ENCODE data around the gene IPO13.

The IPO13 gene

DNA sequence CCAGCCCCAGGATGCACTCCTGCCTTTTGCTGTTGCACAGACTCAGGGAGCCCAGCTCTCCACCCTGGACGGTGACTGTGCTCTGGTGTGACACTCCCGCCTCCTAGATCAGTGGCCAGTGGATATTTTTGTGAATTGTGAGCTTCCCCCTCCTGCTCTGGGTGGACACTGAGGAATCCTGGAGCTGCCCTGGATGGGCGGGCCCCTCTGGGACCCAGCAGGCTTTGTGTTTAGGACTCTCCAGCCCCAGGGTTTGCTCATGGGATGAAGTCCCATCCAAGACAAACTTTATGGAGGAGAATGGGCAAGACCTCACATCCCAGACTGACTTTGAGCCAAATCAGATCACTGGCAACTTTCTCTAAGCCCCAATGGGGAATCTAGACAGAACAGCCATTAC lies 68.5 kb downstream of the IPO13 start:
- DNase-seq, result no peak

DNA sequence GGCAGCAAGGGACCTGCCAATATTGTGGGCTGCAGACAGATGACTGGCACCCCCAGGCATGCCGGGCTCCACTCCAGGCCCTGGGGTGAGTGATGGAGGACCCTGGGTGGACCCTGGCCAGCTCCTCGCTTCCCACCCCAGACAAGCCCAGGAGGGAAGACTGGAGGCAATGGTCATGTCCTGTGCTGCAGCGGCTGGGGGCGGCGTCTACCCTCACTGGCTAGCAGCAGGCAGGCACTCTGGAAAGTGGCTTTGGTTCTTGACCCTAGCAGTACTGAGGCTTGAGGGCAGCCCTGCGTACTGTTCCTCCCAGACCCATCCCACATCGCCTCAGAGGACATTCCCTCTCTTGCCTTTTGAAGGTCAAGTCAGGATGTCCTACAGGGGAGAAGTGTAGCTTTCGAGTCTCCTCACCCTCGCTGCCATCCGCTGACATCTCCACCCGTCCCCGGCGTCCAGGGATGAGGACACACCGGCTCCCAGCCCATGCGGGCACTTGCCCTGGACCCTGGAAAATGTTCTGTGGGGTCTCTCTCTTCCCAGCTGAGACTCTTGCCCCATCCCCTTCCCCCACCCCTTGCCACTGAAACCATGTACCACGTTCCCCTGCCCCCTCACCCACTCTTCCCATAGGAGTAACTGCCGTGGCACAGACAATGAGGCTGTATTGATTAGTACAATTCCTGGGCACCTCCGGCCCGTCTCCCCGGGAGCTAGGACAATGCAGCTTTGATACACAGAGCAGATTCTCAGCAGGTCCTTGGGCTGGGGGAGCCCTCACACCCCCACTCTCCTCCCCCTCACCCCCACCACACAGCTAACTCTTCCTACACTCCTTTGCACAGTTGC lies 69.5 kb downstream of the IPO13 start:
- no peak for DNase-seq

DNA sequence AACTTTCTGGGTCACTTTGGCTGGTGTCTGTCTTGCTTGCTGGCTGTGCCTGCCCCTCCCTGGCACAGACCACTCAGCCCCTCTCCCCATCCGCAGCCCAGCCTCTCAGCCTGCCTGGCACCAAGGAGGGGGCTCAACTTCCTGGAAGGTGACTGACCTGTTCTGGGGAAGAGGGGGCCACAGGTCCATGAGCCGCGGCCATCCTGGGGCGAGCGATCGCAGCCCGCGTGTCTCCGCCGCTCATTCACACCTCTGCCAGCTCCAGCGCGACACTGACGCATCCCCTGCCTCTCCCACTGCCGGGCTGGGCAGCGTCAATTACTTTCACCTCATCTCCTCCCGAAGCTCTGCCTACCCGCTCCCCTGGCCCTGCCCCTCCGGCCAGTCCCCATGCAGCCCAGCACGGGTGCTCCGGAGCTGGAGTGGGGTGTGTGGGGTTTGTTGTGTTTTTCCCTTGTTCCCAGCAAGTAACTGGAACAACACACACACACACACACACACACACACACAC lies 70.2 kb downstream of the IPO13 start:
- no peak for DNase-seq
